ENCODE measurements around the gene NYNRIN. TPM values are rescaled to one million over a fixed set of nuclear protein-coding genes. Genes with fewer than 3 reads are reported as not detected.

Gene NYNRIN
- total RNA-seq, 1 donor: 14.1 TPM

DNA sequence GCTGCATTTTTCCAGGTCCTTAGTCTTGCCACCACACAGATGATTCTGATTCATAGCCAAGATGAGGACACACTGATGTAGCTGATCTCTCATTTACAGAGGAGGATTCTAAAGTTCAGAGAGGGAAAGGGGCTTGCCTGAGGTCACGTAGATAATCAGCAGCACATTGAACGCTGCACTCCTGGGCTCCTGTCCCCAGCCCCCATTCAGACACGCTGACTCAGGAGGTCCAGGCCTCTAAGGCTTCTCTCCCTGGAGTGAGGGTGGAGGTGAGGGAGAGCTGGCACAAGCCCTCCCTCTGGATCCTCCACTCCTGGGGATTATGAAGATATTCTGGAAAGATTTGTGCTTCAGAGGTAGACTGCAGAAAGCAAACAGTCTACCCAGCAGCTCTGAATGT, 20.5 kb upstream of the NYNRIN start:
- H3K4me3 ChIP-seq (ENCODE audit: low read depth, low read length): no peak overlapping the region
- DNase-seq (ENCODE audit: low read depth): no peak
- TF ChIP-seq CTCF (IDR thresholded peaks at IDR 0.05; ENCODE audit: insufficient read depth, low read length): no peak

GRCh38 chr14:24378981-24379906, 19.6 kb upstream of the NYNRIN start:
- no peak for DNase-seq (ENCODE audit: low read depth)
- no peak for TF ChIP-seq CTCF (IDR thresholded peaks at IDR 0.05; ENCODE audit: insufficient read depth, low read length)
- H3K4me3 ChIP-seq (ENCODE audit: low read depth, low read length): no peak overlapping the region

GRCh38 chr14:24379907-24380730, 18.7 kb upstream of the NYNRIN start:
- no peak for DNase-seq (ENCODE audit: low read depth)
- no peak overlapping the region for H3K4me3 ChIP-seq (ENCODE audit: low read depth, low read length)
- no peak for TF ChIP-seq CTCF (IDR thresholded peaks at IDR 0.05; ENCODE audit: insufficient read depth, low read length)

DNA sequence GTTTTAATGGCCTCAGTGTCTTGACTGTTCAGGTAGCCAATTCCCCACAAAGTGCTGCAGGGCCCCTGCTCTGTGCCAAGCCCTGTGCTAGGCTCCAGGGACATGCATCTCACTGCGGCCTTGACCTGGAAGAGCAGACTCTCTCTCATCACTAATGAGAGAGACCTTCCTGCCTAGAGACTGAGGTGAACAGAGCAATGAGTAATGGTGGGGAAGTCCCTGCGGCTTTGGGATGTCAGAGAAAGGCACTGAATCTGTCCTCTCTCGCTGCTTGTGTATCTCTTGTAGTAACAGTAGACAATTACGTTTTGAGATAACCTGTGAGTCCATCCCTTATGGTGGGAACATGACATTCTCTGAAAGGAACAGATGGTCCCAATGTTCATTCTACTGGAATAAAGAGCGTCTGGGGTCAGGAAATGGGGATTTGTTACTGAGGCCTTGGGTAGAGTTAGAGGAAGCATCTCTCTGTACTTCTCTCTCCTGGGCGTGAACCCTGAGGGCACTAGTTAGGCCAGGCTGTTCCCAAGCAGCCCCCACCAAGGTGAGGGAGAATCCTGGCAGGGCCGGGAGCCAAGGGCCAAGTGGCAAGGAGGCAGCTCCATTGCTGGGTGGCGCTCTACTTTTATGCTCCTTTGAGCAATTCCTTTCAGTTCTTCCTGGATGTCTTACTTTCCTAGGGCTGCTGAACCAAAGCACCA, 17.3 kb upstream of the NYNRIN start:
- no peak for DNase-seq (ENCODE audit: low read depth)
- no peak for TF ChIP-seq CTCF (IDR thresholded peaks at IDR 0.05; ENCODE audit: insufficient read depth, low read length)
- H3K4me3 ChIP-seq (ENCODE audit: low read depth, low read length): no peak overlapping the region

DNA sequence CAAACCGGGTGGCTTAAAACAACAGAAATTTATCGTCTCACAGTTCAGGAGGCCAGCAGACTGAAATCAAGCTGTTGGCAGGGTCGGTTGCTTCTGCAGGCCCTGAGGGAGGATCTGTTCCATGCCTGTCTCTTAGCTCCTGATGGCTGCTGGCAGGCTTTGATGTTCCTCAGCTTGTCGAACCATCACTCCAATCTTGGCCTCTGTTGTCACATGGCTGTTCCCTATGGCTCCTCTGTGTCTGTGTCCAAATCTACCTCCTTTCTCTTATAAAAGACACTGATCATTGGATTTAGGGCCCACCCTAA, 16.8 kb upstream of the NYNRIN start:
- no peak overlapping the region for H3K4me3 ChIP-seq (ENCODE audit: low read depth, low read length)

More for the DNA sequence above, 16.8 kb upstream of the NYNRIN start:
- DNase-seq (ENCODE audit: low read depth): no peak
- no peak for TF ChIP-seq CTCF (IDR thresholded peaks at IDR 0.05; ENCODE audit: insufficient read depth, low read length)

All from fibroblast of the aortic adventitia (primary cell).